ENCODE data around the gene PID1. TPM values are rescaled to one million over a fixed set of nuclear protein-coding genes. Genes with fewer than 3 reads are reported as not detected.

Gene PID1
- total RNA-seq, 1 donor from 2014 or later: 1.4 TPM

- H2AFZ ChIP-seq (replicated peaks): no peak overlapping the region
- no peaks in the 10 kb centered on the region for H3K4me1 Mint-ChIP-seq
- H3K27ac ChIP-seq: no peak overlapping the region
- H3K4me3 Mint-ChIP-seq: no peak overlapping the region
- no peaks in the 10 kb centered on the region for H3K36me3 ChIP-seq
- no peak overlapping the region for H3K27ac Mint-ChIP-seq
- no peaks in the 10 kb centered on the region for H3K4me1 ChIP-seq
- TF ChIP-seq EZH2 (IDR thresholded peaks at IDR 0.05) (no peak), CTCF (IDR thresholded peaks at IDR 0.05) (no peak), EZH2phosphoT487 (IDR thresholded peaks at IDR 0.05) (no peak)
- no peak overlapping the region for H3K4me3 ChIP-seq
- H3F3A ChIP-seq (ENCODE audit: low read depth): no peaks in the 10 kb centered on the region
- H3K9me3 ChIP-seq (ENCODE audit: low read depth): no peaks in the 10 kb centered on the region
- no peaks in the 10 kb centered on the region for H3K79me2 ChIP-seq (ENCODE audit: low read depth)
- H3K36me3 Mint-ChIP-seq: no peaks in the 10 kb centered on the region
- no peak overlapping the region for H3K4me2 ChIP-seq
- no peak overlapping the region for H3K9ac ChIP-seq
- DNase-seq (ENCODE audit: low spot score): no peak
- H4K20me1 ChIP-seq (ENCODE audit: low read depth): no peaks in the 10 kb centered on the region
- peaks cover 5% of the 10 kb centered on the region for H3K27me3 Mint-ChIP-seq (ENCODE audit: insufficient read depth, low read depth)
- no peaks in the 10 kb centered on the region for H3K27me3 ChIP-seq
- no peaks in the 10 kb centered on the region for H3K9me3 Mint-ChIP-seq
These were observed 96.1 kb downstream of the PID1 start for GRCh38 chr2:229174794-229175496.

DNA sequence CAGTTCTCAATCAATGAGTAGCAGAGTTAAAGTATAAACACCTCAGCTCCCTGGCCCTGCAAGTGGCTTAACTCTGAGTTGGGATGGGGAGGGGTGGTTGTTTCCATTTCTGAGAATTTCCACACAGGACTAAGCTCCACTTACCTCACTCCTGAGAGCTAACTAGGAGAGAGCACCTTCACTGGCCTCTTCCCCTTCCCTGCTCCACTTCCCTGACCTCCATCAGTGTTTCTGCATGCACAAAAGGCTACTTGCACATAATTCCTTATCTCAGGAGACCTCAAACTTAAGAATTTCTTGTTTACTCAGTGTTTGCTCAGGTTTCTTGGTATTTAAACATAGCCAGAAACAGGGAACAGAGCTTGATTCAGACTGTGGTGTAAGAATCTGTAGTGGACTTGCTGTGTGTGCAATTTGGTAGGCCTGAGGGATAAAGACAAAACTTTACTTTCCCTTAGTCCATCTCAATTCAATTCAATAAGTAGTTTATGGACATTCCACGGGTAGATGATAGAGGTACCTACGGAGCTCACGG lies 97.2 kb downstream of the PID1 start:
- Histone ChIP-seq H3K9ac (no peak overlapping the region), H3K27ac (no peak overlapping the region), H3K4me2 (no peak overlapping the region), H3F3A (ENCODE audit: low read depth) (no peaks in the 10 kb centered on the region), H3K9me3 (ENCODE audit: low read depth) (no peaks in the 10 kb centered on the region), H4K20me1 (ENCODE audit: low read depth) (no peaks in the 10 kb centered on the region), H3K4me3 (no peak overlapping the region), H3K79me2 (ENCODE audit: low read depth) (no peaks in the 10 kb centered on the region), H2AFZ (replicated peaks) (no peak overlapping the region), H3K4me1 (no peaks in the 10 kb centered on the region), H3K27me3 (no peaks in the 10 kb centered on the region), H3K36me3 (no peaks in the 10 kb centered on the region)
- DNase-seq (ENCODE audit: low spot score): no peak
- H3K27ac Mint-ChIP-seq: no peak overlapping the region
- H3K36me3 Mint-ChIP-seq: no peaks in the 10 kb centered on the region
- no peak for TF ChIP-seq EZH2 (IDR thresholded peaks at IDR 0.05)
- no peak for TF ChIP-seq CTCF (IDR thresholded peaks at IDR 0.05)
- no peak for TF ChIP-seq EZH2phosphoT487 (IDR thresholded peaks at IDR 0.05)
- H3K9me3 Mint-ChIP-seq: no peaks in the 10 kb centered on the region
- H3K27me3 Mint-ChIP-seq (ENCODE audit: insufficient read depth, low read depth): peaks cover 5% of the 10 kb centered on the region
- no peaks in the 10 kb centered on the region for H3K4me1 Mint-ChIP-seq
- H3K4me3 Mint-ChIP-seq: no peak overlapping the region

GRCh38 chr2:229170916-229171315 lies 100.2 kb downstream of the PID1 start:
- Histone ChIP-seq H3K4me1 (no peaks in the 10 kb centered on the region), H3K4me3 (no peak overlapping the region), H3K27ac (no peak overlapping the region), H3K36me3 (no peaks in the 10 kb centered on the region), H3F3A (ENCODE audit: low read depth) (no peaks in the 10 kb centered on the region), H3K79me2 (ENCODE audit: low read depth) (no peaks in the 10 kb centered on the region), H3K27me3 (no peaks in the 10 kb centered on the region), H3K9ac (no peak overlapping the region), H3K4me2 (no peak overlapping the region), H2AFZ (replicated peaks) (no peak overlapping the region), H3K9me3 (ENCODE audit: low read depth) (no peaks in the 10 kb centered on the region), H4K20me1 (ENCODE audit: low read depth) (no peaks in the 10 kb centered on the region)
- no peak overlapping the region for H3K27ac Mint-ChIP-seq
- H3K4me3 Mint-ChIP-seq: no peak overlapping the region
- H3K27me3 Mint-ChIP-seq (ENCODE audit: insufficient read depth, low read depth): peaks cover 2% of the 10 kb centered on the region
- no peaks in the 10 kb centered on the region for H3K4me1 Mint-ChIP-seq
- TF ChIP-seq CTCF (IDR thresholded peaks at IDR 0.05): no peak
- TF ChIP-seq EZH2 (IDR thresholded peaks at IDR 0.05): no peak
- TF ChIP-seq EZH2phosphoT487 (IDR thresholded peaks at IDR 0.05): no peak
- no peaks in the 10 kb centered on the region for H3K36me3 Mint-ChIP-seq
- H3K9me3 Mint-ChIP-seq: no peaks in the 10 kb centered on the region
- DNase-seq (ENCODE audit: low spot score): no peak

Data from neural progenitor cell (in vitro differentiated cells).